Omental fat pad (tissue), 4 donors: ENCODE data around the gene PRDM16. TPM values are rescaled to one million over a fixed set of nuclear protein-coding genes. Genes with fewer than 3 reads are reported as not detected.

Experiments
- ATAC-seq: fragments of 150-250 bp; one replicate; pipeline ENCODE4 v1.9.1; 2016; ENCODE audit warnings: mild to moderate bottlenecking, moderate library complexity; ENCODE audit not compliant: low FRiP score
- DNase-seq: peaks from one replicate; pipeline ENCODE4 v3.0.0-alpha.2; 2019; ENCODE audit warnings: low spot score
- CTCF ChIP-seq, 3 donors: fragments of 450-650 bp; IDR thresholded peaks; one replicate each; pipeline ENCODE4 v1.5.1; 2016 to 2017; ENCODE audit warnings: antibody characterized with exemption in 3 of 3, mild to moderate bottlenecking in 3 of 3, moderate library complexity in 2 of 3
- total RNA-seq, 4 donors: library from RNA; depleted of rRNA; stranded (reverse); fragments of >200 nt; gene quantifications; one replicate each; pipeline ENCODE4 v1.1.0, GENCODE V29; 2016

PRDM16 gene
- total RNA-seq, 4 donors from 2014 or later: 0.19 to 3.8 (median 1.8) TPM

DNA sequence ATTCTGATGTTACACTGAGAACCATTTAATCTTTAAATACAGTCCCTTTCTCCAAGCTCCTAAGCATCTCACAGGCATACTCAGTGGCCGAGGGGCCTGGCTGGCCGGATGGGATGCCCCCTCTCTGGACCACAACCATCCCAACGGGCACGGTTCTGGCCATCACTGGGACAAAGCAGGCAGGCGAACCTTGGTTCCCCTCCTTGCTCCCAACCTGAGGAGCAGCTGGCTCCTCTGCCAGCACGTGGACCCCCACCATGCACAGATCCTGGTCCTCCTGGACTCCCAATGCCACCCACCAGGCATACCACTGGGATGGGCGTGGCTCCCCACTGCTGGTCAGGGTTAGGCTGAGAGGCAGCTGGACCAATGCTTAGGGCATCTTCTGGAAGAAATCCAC is 19.8 kb upstream of the PRDM16 start:
- DNase-seq: peak; percentile 15
- no peak for ATAC-seq
- TF ChIP-seq CTCF (IDR thresholded peaks at IDR 0.05): no peak

DNA sequence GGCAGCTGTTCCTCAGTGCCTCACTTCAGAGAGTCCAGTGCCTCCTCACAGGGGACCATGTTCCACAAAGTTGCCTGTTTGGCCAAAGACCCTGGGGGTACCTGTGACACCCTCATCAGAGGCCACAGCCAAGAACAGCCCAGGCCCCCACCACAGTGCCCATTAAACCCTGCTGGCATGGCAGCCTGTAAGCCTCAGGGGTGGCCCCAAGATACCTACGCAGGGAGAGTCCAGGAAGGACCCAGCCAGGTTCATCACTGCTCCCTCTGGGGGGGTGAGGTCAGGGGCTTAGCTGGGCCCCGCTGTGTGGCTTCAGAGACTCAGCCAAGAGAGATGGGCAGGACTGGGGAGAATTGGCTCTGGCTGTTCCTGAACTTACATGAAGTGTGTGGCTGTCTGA is 19.1 kb upstream of the PRDM16 start:
- ATAC-seq: no peak
- DNase-seq: peak; percentile 20
- no peak for TF ChIP-seq CTCF (IDR thresholded peaks at IDR 0.05)

DNA sequence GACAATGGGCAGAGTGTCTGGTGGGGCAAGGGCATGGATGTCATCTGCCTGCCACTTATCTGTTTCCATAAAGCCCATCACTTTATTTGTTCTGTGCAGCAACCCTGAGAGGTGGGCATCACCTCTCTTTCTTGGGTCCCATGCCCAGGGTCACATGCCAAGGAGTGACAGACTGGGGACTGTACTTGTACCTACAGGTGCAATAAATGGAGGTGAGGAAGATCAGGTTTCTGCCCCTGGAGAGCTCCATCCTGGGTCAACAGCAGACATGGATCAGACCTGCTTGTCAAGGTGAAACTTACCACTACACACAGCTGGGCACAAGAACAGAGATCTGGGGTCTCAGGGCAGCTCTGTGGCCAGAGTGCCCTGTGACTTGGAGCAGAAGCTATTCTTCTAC is 18.4 kb upstream of the PRDM16 start:
- ATAC-seq (no peak), DNase-seq (peak; percentile 5)
- TF ChIP-seq CTCF (IDR thresholded peaks at IDR 0.05): no peak

DNA sequence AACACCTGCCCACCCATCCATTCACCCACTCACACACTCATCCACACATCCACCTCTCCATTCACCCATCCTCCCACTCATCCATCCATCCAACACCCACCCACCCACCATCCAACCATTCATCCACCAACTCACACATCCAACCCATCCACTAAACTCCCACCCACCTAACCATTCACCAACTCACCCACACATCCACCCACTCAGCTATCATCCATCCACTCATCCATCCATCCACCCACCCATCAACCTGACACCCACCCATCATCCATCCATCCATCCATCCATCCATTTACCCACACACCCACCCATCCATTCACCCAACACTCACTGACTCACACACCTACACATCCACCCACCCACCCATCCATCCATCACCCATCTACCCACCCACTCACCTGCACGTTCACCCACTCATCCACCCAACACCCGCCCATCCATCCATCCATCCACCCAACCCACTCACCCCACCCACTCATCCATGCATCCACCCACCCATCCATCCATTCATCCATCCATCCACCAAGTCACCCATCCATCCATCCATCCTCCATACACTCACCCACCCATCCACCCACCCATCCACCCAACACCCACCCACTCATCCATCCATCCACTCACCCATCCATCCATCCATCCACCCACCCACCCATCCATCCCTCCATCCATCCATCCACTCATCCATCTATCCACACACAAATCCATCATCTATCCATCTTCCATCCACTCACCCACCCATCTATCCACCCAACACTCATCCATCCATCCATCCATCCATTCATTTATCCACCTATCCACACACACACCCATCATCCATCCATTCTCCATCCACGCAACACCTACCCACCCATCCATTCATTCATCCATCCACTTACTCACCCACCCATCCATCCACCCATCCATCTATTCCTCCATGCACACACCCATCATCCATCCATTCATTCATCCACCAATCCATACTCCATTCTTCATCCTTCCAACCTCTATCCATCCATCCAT is 17.4 kb upstream of the PRDM16 start:
- ATAC-seq (no peak), DNase-seq (peak; percentile 13)
- TF ChIP-seq CTCF (IDR thresholded peaks at IDR 0.05): no peak

DNA sequence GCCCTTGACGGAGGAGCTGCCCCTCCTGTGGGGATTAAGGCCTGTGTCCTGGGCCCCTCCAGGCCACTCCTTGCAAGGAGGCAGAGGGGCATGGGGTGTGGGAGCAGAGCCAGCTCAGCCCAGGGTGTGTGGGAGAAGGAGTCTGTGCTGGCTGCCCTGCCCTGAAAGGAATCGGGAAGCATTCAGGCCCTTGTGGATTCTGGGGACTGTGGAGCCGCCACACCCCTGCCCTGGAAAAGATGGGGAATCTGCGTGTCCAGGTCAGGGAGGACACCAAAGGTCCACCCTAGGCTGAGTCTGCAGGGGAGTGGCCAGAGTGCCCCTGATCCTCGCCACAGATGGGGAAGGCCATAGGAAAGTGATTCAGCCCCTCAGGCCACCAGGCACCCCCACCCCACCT is 16.5 kb upstream of the PRDM16 start:
- peak; percentile 10 for DNase-seq
- no peak for TF ChIP-seq CTCF (IDR thresholded peaks at IDR 0.05)
- ATAC-seq: no peak

- TF ChIP-seq CTCF (IDR thresholded peaks at IDR 0.05): no peak
- peak; percentile 4 for DNase-seq
- ATAC-seq: no peak
These were observed 15.5 kb upstream of the PRDM16 start for GRCh38 chr1:3053366-3053980.
